GM19463 (cell line): ENCODE data around the gene PRAMEF1.
"Not testable (repeated sequence)": the region's sequence is repeated elsewhere in the genome, so short reads cannot be mapped to it uniquely, and the experiment has no call there.

Source experiments
- ATAC-seq: cut with Tn5 transposase; IDR thresholded peaks from one replicate; pipeline ENCODE4 v1.9.1; 2021; ENCODE audit warnings: mild to moderate bottlenecking, moderate library complexity; ENCODE audit not compliant: unreplicated experiment

Gene PRAMEF1

DNA sequence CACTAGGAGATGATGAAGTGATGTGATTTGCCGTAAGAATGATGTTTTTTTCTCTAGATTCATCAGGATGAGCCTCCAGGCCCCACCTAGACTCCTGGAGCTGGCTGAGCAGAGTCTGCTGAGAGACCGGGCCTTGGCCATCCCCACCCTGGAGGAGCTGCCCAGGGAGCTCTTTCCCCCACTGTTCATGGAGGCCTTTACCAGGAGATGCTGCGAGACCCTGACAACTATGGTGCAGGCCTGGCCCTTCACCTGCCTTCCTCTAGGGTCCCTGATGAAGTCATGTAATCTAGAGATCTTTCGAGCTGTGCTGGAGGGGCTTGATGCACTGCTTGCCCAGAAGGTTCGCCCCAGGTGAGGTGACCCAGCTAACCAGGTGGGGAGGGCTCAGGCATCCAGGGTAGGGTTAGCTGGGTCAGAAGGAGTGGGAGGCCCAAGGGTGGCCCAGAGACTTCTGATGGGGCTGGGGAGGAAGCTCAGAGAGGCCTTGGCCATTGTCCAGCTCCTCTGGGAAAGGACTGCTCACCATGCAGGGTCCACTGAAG, 16.3 kb upstream of the PRAMEF1 start:
- ATAC-seq, result no peak

DNA sequence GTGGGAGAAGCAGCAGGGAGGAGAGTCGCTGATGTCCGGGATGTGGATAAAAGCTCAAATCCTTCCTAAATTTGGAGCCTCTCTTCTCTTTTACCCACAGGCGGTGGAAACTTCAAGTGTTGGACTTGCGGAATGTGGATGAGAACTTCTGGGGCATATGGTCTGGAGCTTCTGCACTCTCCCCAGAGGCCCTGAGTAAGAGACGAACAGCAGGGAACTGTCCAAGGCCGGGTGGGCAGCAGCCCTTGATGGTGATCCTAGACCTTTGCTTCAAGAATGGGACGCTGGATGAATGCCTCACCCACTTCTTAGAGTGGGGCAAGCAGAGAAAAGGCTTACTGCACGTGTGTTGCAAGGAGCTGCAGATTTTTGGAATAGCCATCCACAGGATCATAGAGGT, 15.8 kb upstream of the PRAMEF1 start:
- ATAC-seq, result no peak

DNA sequence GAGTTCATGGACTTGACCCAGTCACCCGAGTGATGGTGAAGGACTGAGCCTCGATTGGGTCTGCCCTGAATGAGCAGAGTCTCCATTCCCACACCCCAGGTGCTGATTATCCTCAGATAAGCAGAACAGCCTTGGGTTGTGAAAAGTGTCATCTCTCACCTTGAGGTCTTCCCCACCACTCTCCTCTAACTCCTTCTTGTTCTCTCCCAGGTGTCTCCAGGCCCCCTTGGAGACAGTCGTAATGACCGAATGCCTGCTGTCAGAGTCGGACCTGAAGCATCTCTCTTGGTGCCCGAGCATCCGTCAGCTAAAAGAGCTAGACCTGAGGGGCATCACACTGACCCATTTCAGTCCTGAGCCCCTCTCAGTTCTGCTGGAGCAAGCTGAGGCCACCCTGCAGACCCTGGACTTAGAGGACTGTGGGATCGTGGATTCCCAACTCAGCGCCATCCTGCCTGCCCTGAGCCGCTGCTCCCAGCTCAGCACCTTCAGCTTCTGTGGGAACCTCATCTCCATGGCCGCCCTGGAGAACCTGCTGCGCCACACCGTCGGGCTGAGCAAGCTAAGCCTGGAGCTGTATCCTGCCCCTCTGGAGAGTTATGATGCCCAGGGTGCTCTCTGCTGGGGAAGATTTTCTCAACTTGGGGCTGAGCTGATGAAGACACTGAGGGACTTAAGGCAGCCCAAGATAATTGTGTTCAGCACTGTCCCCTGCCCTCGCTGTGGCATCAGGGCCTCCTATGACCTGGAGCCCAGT, 14.2 kb upstream of the PRAMEF1 start:
- no peak for ATAC-seq

DNA sequence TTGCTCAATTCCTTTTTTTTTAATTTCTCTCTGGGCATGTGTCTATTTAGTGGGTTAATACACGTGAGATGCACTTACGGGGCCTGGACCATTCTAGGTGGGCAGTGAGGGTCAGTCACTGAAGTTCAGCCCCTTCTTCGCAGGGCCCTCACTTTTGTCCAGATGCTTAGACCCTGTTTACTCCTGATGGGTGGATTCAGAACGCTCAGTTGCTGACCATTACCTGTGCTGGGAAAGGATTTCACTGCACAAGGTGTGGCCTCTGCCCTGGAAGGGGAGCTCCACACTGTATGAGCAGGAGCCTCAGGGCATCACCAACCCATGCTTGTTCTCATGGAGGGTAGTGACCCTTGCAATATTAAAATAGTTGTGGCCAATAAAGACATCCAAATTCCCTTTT, 13.1 kb upstream of the PRAMEF1 start:
- ATAC-seq, result no peak

DNA sequence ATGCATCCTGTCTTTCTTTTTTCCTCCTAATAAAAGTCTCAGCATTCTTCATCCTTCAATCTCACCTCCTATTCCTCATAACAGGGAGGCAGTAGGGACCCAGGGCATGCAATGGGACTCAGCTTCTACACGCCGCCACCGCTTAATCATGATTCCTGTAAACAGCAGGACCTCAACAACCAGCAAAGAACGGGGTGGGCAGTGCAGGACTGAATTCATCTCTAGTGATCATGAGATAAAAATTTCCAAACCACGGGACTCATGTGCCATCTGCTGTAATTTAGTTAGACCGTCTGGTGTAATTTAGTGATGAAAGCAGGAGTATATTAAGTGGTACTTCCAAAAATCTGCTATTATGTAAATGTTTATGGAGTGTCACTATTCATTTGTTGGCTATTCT, 12.3 kb upstream of the PRAMEF1 start:
- no peak for ATAC-seq

DNA sequence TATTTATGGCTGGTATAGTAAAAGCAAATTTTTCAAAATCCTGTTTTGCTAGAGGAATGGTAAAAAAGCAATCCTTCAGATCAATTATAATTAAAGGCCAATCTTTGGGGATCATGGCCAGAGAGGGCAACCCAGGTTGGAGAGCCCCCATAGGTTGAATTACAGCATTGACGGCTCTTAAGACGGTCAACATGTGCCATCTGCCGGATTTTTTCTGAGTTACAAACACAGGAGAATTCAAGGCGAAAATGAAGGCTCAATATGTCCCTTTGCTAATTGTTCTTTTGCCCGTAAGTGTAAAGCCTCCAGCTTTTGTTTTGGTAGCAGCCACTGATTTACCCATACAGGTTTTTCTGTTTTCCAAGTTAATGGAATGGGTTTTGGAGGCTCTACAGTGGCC, 9.7 kb upstream of the PRAMEF1 start:
- not testable (repeated sequence) for ATAC-seq

DNA sequence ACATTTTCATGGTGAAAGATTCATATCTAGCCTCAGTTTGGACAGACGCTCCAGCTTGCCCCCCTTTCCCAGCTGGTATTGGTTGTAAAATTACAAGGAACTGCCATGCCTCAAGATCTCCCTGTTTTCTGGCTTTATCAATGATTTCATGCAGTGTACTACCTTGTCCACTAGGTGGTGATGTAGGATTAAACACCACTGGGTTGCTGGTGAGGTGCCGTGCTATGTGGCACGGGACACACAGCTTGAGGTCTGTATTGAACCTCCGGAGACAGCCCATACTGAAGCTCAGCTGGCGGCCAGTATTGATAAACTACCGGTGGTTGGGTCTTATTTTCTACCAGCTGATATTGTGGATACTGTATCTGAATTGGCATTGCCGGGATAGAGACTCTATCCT, 7.4 kb upstream of the PRAMEF1 start:
- ATAC-seq, result not testable (repeated sequence)

DNA sequence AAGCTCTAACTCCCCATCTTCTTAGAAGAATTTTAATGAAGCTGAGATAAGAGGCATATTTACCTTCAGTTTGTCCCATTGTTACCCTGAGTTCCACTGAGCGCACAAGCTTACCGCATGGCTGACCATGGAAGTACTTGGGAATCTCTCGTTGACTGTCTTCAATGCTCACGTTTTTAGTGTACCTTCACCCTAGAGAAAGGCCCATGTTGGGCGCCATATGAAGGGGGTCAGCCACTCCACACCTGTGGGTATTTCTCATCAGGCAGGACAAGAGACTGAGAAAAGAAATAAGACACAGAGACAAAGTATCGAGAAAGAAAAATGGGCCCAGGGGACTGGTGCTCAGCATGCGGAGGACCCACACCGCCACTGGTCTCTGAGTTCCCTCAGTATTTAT, 6.5 kb upstream of the PRAMEF1 start:
- ATAC-seq, result not testable (repeated sequence)

DNA sequence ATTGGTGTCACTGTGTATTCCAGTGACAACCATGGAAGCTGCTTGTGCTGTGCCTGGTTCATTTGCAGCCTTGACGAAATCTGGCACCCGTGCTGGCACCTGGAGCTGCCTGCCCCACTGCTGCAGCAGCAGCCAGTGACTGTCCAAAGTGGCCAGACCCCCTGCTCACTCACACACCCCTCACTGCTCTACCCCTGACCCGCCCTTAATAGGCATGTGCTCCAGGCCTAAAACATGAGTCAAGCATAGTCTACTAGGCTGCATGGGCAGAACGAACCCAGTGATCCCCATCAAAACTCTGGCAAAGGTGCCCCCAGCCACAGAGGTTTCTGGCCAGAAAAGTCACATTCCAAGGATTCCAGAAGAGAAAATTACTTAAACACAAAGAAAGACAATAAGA, 7.7 kb downstream of the PRAMEF1 start:
- no peak for ATAC-seq

DNA sequence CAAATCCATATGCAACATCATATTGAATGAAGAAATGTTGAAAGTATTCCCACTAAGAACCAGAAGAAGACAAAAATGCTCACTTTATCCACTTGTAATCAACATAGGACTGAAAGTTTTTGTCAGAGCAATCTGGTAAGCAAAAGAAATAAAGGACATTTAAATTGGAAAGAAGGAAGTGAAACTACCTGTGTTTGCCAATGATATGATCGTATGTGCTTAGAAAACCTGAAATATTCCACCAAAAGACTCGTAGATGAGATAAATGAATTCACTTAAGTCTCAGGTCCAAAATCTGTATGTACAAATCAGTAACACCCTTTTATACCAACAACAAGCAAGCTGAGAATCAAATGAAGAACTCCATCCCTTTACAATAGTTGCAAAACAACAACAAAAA, 8.5 kb downstream of the PRAMEF1 start:
- ATAC-seq, result no peak

DNA sequence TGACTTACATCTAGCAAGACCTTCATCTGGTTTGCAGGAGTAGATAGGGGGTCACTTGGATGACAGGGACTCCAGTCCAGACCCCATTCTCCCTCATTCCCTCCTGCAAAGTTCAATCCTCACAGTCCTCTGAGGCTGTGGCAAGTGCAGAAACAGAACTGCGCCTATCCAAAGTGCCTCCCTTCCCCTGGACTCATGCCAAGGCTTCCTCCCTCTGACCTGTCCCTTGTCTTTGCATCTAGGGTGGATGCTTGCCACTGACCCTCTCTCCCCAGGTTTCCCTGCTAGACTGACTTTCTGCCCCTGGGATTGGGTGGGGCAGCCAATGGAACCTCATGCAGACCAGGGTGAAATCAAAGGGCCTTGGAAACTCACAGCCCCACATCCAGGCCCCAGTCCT, 18.7 kb downstream of the PRAMEF1 start:
- no peak for ATAC-seq

DNA sequence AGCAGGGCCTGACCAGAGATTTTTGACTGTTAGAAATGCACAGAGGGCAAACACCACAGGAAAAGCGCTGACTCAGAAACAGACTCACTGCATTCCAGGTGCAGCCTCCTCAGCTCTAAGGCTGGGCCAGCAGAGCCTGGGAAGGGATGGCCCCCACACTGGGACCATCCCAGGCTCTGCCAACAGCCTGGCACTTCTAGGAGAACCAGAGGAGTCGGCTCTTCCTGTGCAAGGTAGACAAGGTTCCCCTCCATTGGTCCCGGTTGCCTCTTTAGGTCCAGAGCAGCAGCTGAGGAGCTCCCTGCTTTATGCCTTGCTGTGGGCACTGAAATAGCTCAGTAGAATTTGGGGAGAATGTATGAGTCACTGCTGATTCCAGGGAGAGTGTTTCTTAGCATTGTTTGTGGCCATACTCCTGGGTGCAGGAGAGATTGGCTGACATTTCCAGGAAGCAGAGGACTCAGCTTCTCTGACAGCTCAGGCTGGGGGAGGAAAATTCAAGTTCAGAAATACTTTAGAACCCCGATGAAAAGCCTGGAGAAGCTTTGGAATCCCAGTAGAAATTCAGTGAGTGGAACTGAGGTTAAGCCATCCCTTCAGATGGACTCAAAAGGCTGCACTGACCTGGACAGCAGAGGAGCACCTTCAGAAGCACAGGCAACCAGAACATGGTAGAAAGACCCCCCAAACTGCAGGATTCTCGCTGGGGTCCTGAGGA, 19.7 kb downstream of the PRAMEF1 start:
- no peak for ATAC-seq

DNA sequence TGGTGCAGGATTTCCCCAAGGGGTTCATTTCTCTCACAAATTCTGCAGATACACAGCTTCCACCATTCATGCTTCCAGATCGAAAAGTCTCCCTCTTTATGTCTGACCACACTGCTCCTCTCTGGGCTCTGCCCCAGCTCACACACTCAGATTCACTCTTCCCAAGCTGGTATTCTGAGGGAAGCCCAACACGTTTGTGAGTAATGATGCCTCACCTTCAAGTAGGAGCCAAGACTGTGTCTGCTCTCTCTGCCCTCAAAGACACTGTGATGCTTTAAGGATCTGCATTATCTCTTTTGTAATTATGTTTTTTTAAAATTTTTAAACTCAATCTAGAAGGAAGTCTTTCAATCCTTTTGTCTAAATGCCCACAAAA, 20.2 kb downstream of the PRAMEF1 start:
- no peak for ATAC-seq

DNA sequence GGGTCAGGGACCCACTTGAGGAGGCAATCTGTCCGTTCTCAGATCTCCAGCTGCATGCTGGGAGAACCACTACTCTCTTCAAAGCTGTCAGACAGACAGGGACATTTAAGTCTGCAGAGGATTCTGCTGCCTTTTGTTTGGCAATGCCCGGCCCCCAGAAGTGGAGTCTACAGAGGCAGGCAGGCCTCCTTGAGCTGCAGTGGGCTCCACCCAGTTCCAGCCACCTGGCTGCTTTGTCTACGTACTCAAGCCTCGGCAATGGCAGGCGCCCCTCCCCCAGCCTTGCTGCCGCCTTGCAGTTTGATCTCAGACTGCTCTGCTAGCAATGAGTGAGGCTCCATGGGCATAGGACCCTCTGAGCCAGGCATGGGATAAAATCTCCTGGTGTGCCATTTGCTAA, 27.9 kb downstream of the PRAMEF1 start:
- not testable (repeated sequence) for ATAC-seq

DNA sequence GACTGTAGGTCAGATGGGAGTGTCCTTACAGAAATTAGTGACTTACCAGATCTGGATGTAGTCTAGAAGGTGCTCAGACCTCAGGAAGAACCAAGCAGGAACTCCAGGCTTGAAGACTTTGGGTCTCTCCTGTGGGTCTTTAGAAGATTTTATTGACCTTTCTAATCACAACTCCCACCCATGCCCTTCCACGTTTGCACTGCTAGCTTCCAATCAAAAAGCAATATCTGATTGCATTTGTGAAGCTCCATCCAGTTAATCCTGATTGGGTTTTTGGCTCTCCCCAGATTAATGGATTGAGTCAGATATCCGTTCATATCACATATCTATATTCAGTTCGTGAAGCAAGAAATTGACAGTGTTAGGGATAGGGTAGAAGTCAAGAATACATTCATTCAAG, 40.1 kb downstream of the PRAMEF1 start, which contains the start of gene PRAMEF11:
PRAMEF11 (minus strand) TSS at position 101 of the 400 bp plus-strand sequence. CDS start 2,621 bp downstream, outside the sequence.
- ATAC-seq, result not testable (repeated sequence)

DNA sequence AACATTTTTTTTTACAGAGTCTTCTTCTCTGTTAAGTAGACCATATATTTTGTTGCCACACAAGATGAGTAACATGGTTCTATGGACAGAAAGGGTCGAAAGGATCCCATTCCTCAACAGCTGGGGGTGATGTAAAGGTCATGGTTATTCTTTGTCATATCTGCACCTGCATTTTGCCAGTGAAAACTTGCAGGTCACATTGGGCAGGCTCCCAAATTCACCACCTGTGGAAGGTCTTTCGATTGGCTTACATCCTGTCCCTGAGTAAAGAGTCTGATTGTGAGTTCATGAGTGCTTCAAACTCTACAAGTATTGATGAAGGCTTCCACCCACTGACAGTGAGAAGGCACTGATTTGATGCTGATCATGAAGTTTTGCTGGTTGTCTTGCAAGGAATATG, 42.1 kb downstream of the PRAMEF1 start:
- ATAC-seq, result not testable (repeated sequence)
